Measurements from ENCODE around the gene EFNA1. TPM values are rescaled to one million over a fixed set of nuclear protein-coding genes. Genes with fewer than 3 reads are reported as not detected.

The EFNA1 gene
- total RNA-seq (2021; fragmentation: NEBNext Ultra II Directional; extraction: Animal tissue kit (Norgen Biotek cat#: 25700)) = 4.0 and 4.9 TPM in 2 replicates
- polyA plus RNA-seq (2011; rRNA removed) = 11.8 and 14.6 TPM in 2 replicates
- polyA plus RNA-seq (2011; cell fraction: cytosol; rRNA removed) = 12.1 TPM
- 8.9 TPM for polyA plus RNA-seq (2011; cell fraction: nucleus; rRNA removed)
- polyA plus RNA-seq (2012, experiment 1 of 2) = 5.4 to 7.8 TPM (median 6.7 TPM) in 4 replicates
- polyA plus RNA-seq (2012, experiment 2 of 2) = 4.6 TPM
- 3.8 TPM for polyA plus RNA-seq (2013, experiment 1 of 2)
- polyA plus RNA-seq (2013, experiment 2 of 2) = 4.2 TPM
- polyA minus RNA-seq (2011; rRNA and poly(A)+ RNA removed) = 7.3 and 12.6 TPM in 2 replicates
- 13.0 TPM for polyA minus RNA-seq (2011; cell fraction: cytosol; rRNA and poly(A)+ RNA removed)
- polyA minus RNA-seq (2011; cell fraction: nucleus; rRNA and poly(A)+ RNA removed) = 9.7 TPM
- long read RNA-seq, experiment 1, partial matches to known transcripts = 0 of 4 reads
- long read RNA-seq, experiment 1, other reads (novel, unspliced or antisense) = 2 of 4 reads
- long read RNA-seq, experiment 2, partial matches to known transcripts = 0 of 5 reads
- long read RNA-seq, experiment 2, other reads (novel, unspliced or antisense) = 2 of 5 reads

GRCh38 chr1:155127105-155127966 is at the start of gene EFNA1:
TSS of gene EFNA1 (plus strand) at chr1:155127876. CDS start at chr1:155127978, 102 bp downstream.
- H3K27me3 ChIP-seq (replicated peaks in 1 of 4; ENCODE audit: control insufficient read depth in 3 of 4, extremely low read depth in 1 of 4, insufficient read depth in 3 of 4, low read length in 3 of 4) = peaks cover 33 to 50% (median 45%) of the 10 kb centered on the region in 4 experiments
- H2BK15ac ChIP-seq (ENCODE audit: low read length) = 0 out of 2 replicates have a peak within 1 kb of the TSS, but pooled peaks have one; percentile 53
- H2BK20ac ChIP-seq (ENCODE audit: low read length) = peak within 1 kb of the TSS; percentile 66; the same call in 1 of the 2 replicates
- peak within 1 kb of the TSS; percentile 77; the same call in 1 of the 2 replicates for H2AFZ ChIP-seq (ENCODE audit: low read length)
- H4K8ac ChIP-seq (ENCODE audit: extremely low read depth, insufficient read depth, low read length) = no peak within 1 kb of the TSS; the same call in 1 of the 2 replicates
- H3K23ac ChIP-seq (ENCODE audit: insufficient read length) = no peak within 1 kb of the TSS
- no peak for FAIRE-seq
- 3% methylated on average over 42 of the region's 76 CpGs; no CpG with 5 or more reads in 1 of the 2 experiments for WGBS, 2 experiments (ENCODE audit: extremely low coverage in 1 of 2, insufficient coverage in 1 of 2, insufficient read length in 1 of 2, insufficient replicate concordance in 2 of 2, low coverage in 1 of 2, low lambda C conversion rate in 2 of 2, missing lambda C conversion rate in 1 of 2)
- H2BK120ac ChIP-seq (replicated peaks; ENCODE audit: low read depth, low read length) = no peak within 1 kb of the TSS
- H3K9ac ChIP-seq (replicated peaks in 1 of 4; ENCODE audit: extremely low read depth in 1 of 4, low read depth in 3 of 4, low read length in 3 of 4) = peak within 1 kb of the TSS in 1 of 4 experiments; percentile 2; a peak in 1 of 7 replicates
- H3K4ac ChIP-seq (replicated peaks; ENCODE audit: insufficient read length, low read depth, low read length) = peak within 1 kb of the TSS; percentile 50
- CTCF ChIA-PET (ENCODE audit: partially characterized antibody) = interaction anchor here (0.7 to 14.2 kb wide), 7 partner anchors 12 to 279 kb away, joined by 3 to 187 read pairs (median 27); partner anchors contain the start of genes KRTCAP2 and TRIM46
- peak in 1 of 2 experiments; percentile 63 for DNase-seq (ENCODE audit: low read depth in 1 of 2, low spot score in 2 of 2)
- H4K20me1 ChIP-seq (replicated peaks in 1 of 2; ENCODE audit: control insufficient read depth in 1 of 2, insufficient read depth in 2 of 2, low read length in 2 of 2) = no peaks in the 10 kb centered on the region
- H3K56ac ChIP-seq (replicated peaks; ENCODE audit: insufficient read length, low read depth, low read length) = no peak within 1 kb of the TSS
- no peak within 1 kb of the TSS for H3K27ac ChIP-seq (ENCODE audit: low read depth, low read length)
- H2AK5ac ChIP-seq (ENCODE audit: low read depth, low read length) = peak within 1 kb of the TSS; percentile 56; the same call in 1 of the 2 replicates
- no peaks in the 10 kb centered on the region for H3K9me3 ChIP-seq (ENCODE audit: insufficient read depth in 2 of 2, low read depth in 1 of 2, low read length in 1 of 2)
- no peak within 1 kb of the TSS for H4K5ac ChIP-seq (ENCODE audit: insufficient read length, low read depth, low read length)
- H4K91ac ChIP-seq (replicated peaks; ENCODE audit: insufficient read length, low read length) = peak within 1 kb of the TSS; percentile 41
- peak within 1 kb of the TSS; percentile 87; the same call in 1 of the 2 replicates for H2BK12ac ChIP-seq (ENCODE audit: low read depth, low read length)
- peak within 1 kb of the TSS; percentile 45 to 71 (median 64) for H3K4me3 ChIP-seq (ENCODE audit: extremely low read depth in 1 of 4, insufficient read depth in 2 of 4, low read depth in 3 of 4, low read length in 4 of 4)
- no peak within 1 kb of the TSS; the same call in 1 of the 2 replicates for H2BK5ac ChIP-seq (ENCODE audit: low read depth, low read length)
- H3K79me2 ChIP-seq (ENCODE audit: control insufficient read depth in 1 of 2, insufficient read depth in 2 of 2, low read length in 2 of 2) = no peaks in the 10 kb centered on the region
- POLR2A ChIA-PET (ENCODE audit: partially characterized antibody) = interaction anchor here (1.0 to 2.4 kb wide), 5 partner anchors 8 to 63 kb away, joined by 3 to 14 read pairs (median 5); partner anchors contain the start of gene SLC50A1
- peaks cover 28% of the 10 kb centered on the region for H3K23me2 ChIP-seq (ENCODE audit: low read depth, low read length)
- peaks cover 16 to 58% (median 40%) of the 10 kb centered on the region in 4 experiments for H3K4me1 ChIP-seq (replicated peaks in 1 of 4; ENCODE audit: control insufficient read depth in 3 of 4, insufficient read depth in 4 of 4, low read length in 3 of 4)
- peaks cover 0 to 4% (median under 1%) of the 10 kb centered on the region in 4 experiments; a peak in 1 of 8 replicates for H3K36me3 ChIP-seq (ENCODE audit: control insufficient read depth in 2 of 4, insufficient read depth in 4 of 4, low read length in 3 of 4)
- H3K18ac ChIP-seq (ENCODE audit: extremely low read depth, low read length) = peak within 1 kb of the TSS; percentile 78
- no peak within 1 kb of the TSS for H3K14ac ChIP-seq (ENCODE audit: insufficient read length)
- no peaks in the 10 kb centered on the region for H3K79me1 ChIP-seq (ENCODE audit: low read depth, low read length)
- peak within 1 kb of the TSS; percentile 94 to 97 for H3K4me2 ChIP-seq (ENCODE audit: insufficient read depth in 1 of 2, low read depth in 2 of 2, low read length in 2 of 2)
- TF ChIP-seq PHF8 (conservative IDR thresholded peaks at IDR 0.05; ENCODE audit: low read depth, low read length) (0 out of 2 replicates have a peak, but pooled peaks have one; percentile 30), GTF2F1 (IDR thresholded peaks at IDR 0.05; ENCODE audit: borderline replicate concordance, low read depth, low read length) (no peak), CTBP2 (IDR thresholded peaks at IDR 0.05; ENCODE audit: borderline replicate concordance, insufficient read depth, insufficient read length, low read length) (peak; percentile 73), POU5F1 (IDR thresholded peaks at IDR 0.05; ENCODE audit: low read depth, low read length) (no peak), MAX (IDR thresholded peaks at IDR 0.05) (peak; percentile 57; the same call in 1 of the 2 replicates), KDM4A (IDR thresholded peaks at IDR 0.05; ENCODE audit: low read depth, low read length, severe bottlenecking) (peak; percentile 62)

All from H1 (cell line).